Endothelial cell of umbilical vein (primary cell): Measurements from ENCODE around the gene LOXL4. TPM values are rescaled to one million over a fixed set of nuclear protein-coding genes. Genes with fewer than 3 reads are reported as not detected.

Experiments
- BruUV-seq: library from RNA; stranded (reverse); fragments of 400-500 nt; replicated peaks from 2 replicates; lab custom pipeline; 2021; lab: Mats Ljungman, UMichigan
- CTCF ChIA-PET: fragments of 300-600, 350-600 bp; sonication (Branson Sonifier 250); formaldehyde crosslinking; loops from one replicate; lab custom pipeline; 2021; ENCODE audit warnings: antibody characterized with exemption, inconsistent platforms; lab: Charles Lee
- POLR2A ChIA-PET: fragments of 300-600, 350-600 bp; sonication (Branson Sonifier 250); formaldehyde crosslinking; loops from one replicate; lab custom pipeline; 2021; ENCODE audit warnings: antibody characterized with exemption, inconsistent platforms; lab: Charles Lee
- DNase-seq: peaks from one replicate; pipeline ENCODE4 v3.0.0-alpha.2; 2011; ENCODE audit warnings: low read depth, low spot score
- FAIRE-seq: peaks from 2 replicates; lab custom pipeline; 2011; peaks lifted over from hg19 to GRCh38; lab: Jason Lieb, UNC
- H2AFZ ChIP-seq: 2 replicates; pipeline ENCODE4 v1.6.0; 2012; ENCODE audit warnings: low read depth, low read length, control low read depth, inconsistent platforms
- H3K27ac ChIP-seq: 2 replicates; pipeline ENCODE4 v1.5.1; 2011; ENCODE audit warnings: low read depth, mild to moderate bottlenecking, control low read depth, low read length, moderate library complexity; ENCODE audit not compliant: insufficient read depth
- H3K27me3 ChIP-seq, 2 experiments: 2 replicates each; pipeline versions ENCODE4 v1.6.0 to v1.6.1; 2011; ENCODE audit warnings: low read length in 2 of 2, mixed read lengths in 1 of 2; ENCODE audit not compliant: control insufficient read depth in 2 of 2, insufficient read depth in 2 of 2
- H3K36me3 ChIP-seq, 2 experiments: 2 replicates in 1 of 2; 3 replicates in 1 of 2; pipeline ENCODE4 v1.5.1; 2011; ENCODE audit warnings: low read length in 2 of 2, mild to moderate bottlenecking in 1 of 2, moderate library complexity in 1 of 2; ENCODE audit not compliant: control insufficient read depth in 2 of 2, insufficient read depth in 2 of 2; ENCODE audit errors: extremely low read depth in 1 of 2
- H3K4me1 ChIP-seq: 3 replicates; pipeline ENCODE4 v1.5.1; 2011; ENCODE audit warnings: mild to moderate bottlenecking, low read length; ENCODE audit not compliant: control insufficient read depth, insufficient read depth; ENCODE audit errors: extremely low read depth
- H3K4me2 ChIP-seq: 2 replicates; pipeline ENCODE4 v1.6.1; 2011; ENCODE audit warnings: low read length, control low read depth, mixed read lengths; ENCODE audit not compliant: insufficient read depth
- H3K4me3 ChIP-seq, 3 experiments: fragments of 200-600 bp in 1 of 3; sonication (generic), shearing (Covaris generic) in 1 of 3; replicated peaks in 1 of 3; 2 replicates each; pipeline ENCODE4 v1.5.1; 2011 to 2016; ENCODE audit warnings: control low read depth in 3 of 3, low read length in 3 of 3, mild to moderate bottlenecking in 2 of 3, inconsistent platforms in 1 of 3, low read depth in 1 of 3, moderate library complexity in 1 of 3; ENCODE audit not compliant: insufficient read depth in 1 of 3
- H3K79me2 ChIP-seq: 2 replicates; pipeline ENCODE4 v1.6.0; 2012; ENCODE audit warnings: low read length, inconsistent platforms; ENCODE audit not compliant: control insufficient read depth, insufficient read depth
- H3K9ac ChIP-seq: replicated peaks from 2 replicates; pipeline ENCODE3; 2011; ENCODE audit warnings: low read length, control low read depth; ENCODE audit not compliant: insufficient read depth; ENCODE audit errors: extremely low read depth
- H3K9me1 ChIP-seq: replicated peaks from 3 replicates; pipeline ENCODE4 v1.6.0; 2011; ENCODE audit warnings: mild to moderate bottlenecking, low read length; ENCODE audit not compliant: control insufficient read depth, insufficient read depth; ENCODE audit errors: extremely low read depth
- H3K9me3 ChIP-seq: replicated peaks from 2 replicates; pipeline ENCODE4 v1.5.1; 2012; ENCODE audit warnings: low read length, inconsistent platforms; ENCODE audit not compliant: control insufficient read depth, insufficient read depth
- H4K20me1 ChIP-seq: replicated peaks from 2 replicates; pipeline ENCODE3; 2011; ENCODE audit warnings: mild to moderate bottlenecking, low read length; ENCODE audit not compliant: control insufficient read depth, insufficient read depth; ENCODE audit errors: extremely low read depth
- EZH2 ChIP-seq: IDR thresholded peaks from 2 replicates; pipeline ENCODE4 v1.6.1; 2012; ENCODE audit warnings: borderline replicate concordance, low read depth, mild to moderate bottlenecking, moderate library complexity, low read length, inconsistent platforms; ENCODE audit not compliant: severe bottlenecking
- FOS ChIP-seq: IDR thresholded peaks from 2 replicates; pipeline ENCODE4 v1.6.1; 2011; ENCODE audit warnings: mild to moderate bottlenecking, low read length, moderate library complexity, borderline replicate concordance; ENCODE audit not compliant: insufficient read depth
- MAX ChIP-seq: IDR thresholded peaks from 2 replicates; pipeline ENCODE4 v1.6.1; 2011; ENCODE audit not compliant: insufficient read depth, insufficient read length
- MYC ChIP-seq: IDR thresholded peaks from one replicate; pipeline ENCODE4 v1.6.1; 2011; ENCODE audit warnings: mild to moderate bottlenecking, low read depth, low read length
- POLR2A ChIP-seq: IDR thresholded peaks from 2 replicates; pipeline ENCODE4 v1.6.1; 2012; ENCODE audit warnings: low read depth, mild to moderate bottlenecking, control low read depth, low read length
- POLR2AphosphoS5 ChIP-seq: IDR thresholded peaks from 2 replicates; pipeline ENCODE4 v1.6.1; 2012; ENCODE audit warnings: low read depth, mild to moderate bottlenecking, control low read depth, low read length, moderate library complexity; ENCODE audit not compliant: insufficient read depth
- dilution Hi-C: fragments of 300-500 bp; cut with MboI; formaldehyde crosslinking; loops from one replicate; pipeline ENCODE4 v1.15.0; 2019; ENCODE audit warnings: low sequenced_read_pairs; ENCODE audit not compliant: extremely low pct_ligation_motif_present
- intact Hi-C: fragments of 100-400 bp; cut with micrococcal nuclease; formaldehyde crosslinking; loops from one replicate; pipeline ENCODE4 v1.10.0; 2022
- polyA plus RNA-seq, 4 experiments: library from polyadenylated mRNA; depleted of rRNA in 3 of 4; stranded (reverse) in 3 of 4; unstranded in 1 of 4; fragments of >200 nt; gene quantifications; 2 replicates each; pipeline versions ENCODE4 v1.2.1 to v1.2.3, GENCODE V29; 2011 to 2012; ENCODE audit warnings: missing spikeins in 1 of 4
- total RNA-seq: library from RNA; stranded (reverse); gene quantifications from 2 replicates; pipeline ENCODE4 v1.2.3, GENCODE V29; 2021
- TF ChIP-seq, protein P1 (sequence below), 2 donors: IDR thresholded peaks; 1 replicate in 1 of 2; 2 replicates in 1 of 2; pipeline ENCODE4 v1.5.1; 2011; ENCODE audit warnings: low read length in 2 of 2, mild to moderate bottlenecking in 2 of 2, moderate library complexity in 2 of 2, control low read depth in 1 of 2, inconsistent platforms in 1 of 2, low read depth in 1 of 2; ENCODE audit not compliant: insufficient read depth in 1 of 2; ENCODE audit errors: extremely low read depth in 1 of 2

Gene LOXL4
- total and polyA plus RNA-seq, 2 donors (not counting 3 experiments of a cell fraction or from before 2014, with no cell fraction given): 1.4 to 1.9 TPM

DNA sequence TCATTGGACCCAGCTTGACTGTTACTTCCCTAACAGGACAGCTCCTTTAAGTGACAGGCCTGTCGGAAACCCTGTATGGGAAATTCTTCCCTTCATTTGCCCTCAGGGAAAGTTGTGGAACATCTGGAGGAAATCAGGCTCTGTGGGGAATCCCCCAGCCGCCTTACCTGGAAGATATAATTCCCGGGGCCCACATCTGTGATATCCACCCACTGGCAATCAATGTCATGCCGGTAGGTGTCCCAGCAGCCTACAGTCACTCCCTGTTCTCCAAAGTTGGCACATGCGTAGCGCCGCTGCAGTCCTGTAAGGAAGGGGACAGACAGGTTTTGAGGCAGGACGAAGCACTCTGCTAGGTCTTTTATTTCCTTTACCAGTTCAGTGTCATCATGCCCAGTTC is 16.6 kb downstream of the LOXL4 start:
- dilution Hi-C loops: no loop called here
- FAIRE-seq: no peak
- no peak overlapping the region for H3K9ac ChIP-seq
- BruUV-seq: no TSS peak
- H3K9me1 ChIP-seq: no peaks in the 10 kb centered on the region
- no peak overlapping the region for H3K4me3 ChIP-seq
- H4K20me1 ChIP-seq: no peaks in the 10 kb centered on the region
- CTCF ChIA-PET: interaction anchor here (2.2 kb wide), 1 partner anchor 58 kb away, joined by 5 read pairs; no protein-coding TSS in a partner anchor
- no peak overlapping the region for H3K4me2 ChIP-seq
- H3K79me2 ChIP-seq: no peaks in the 10 kb centered on the region
- intact Hi-C loops: no loop called here
- no peaks in the 10 kb centered on the region for H3K9me3 ChIP-seq
- no peaks in the 10 kb centered on the region for H3K4me1 ChIP-seq
- POLR2A ChIA-PET: no interaction called here
- TF ChIP-seq POLR2AphosphoS5 (no peak), EZH2 (no peak), POLR2A (no peak), MAX (no peak)
- TF ChIP-seq, protein P1, sequence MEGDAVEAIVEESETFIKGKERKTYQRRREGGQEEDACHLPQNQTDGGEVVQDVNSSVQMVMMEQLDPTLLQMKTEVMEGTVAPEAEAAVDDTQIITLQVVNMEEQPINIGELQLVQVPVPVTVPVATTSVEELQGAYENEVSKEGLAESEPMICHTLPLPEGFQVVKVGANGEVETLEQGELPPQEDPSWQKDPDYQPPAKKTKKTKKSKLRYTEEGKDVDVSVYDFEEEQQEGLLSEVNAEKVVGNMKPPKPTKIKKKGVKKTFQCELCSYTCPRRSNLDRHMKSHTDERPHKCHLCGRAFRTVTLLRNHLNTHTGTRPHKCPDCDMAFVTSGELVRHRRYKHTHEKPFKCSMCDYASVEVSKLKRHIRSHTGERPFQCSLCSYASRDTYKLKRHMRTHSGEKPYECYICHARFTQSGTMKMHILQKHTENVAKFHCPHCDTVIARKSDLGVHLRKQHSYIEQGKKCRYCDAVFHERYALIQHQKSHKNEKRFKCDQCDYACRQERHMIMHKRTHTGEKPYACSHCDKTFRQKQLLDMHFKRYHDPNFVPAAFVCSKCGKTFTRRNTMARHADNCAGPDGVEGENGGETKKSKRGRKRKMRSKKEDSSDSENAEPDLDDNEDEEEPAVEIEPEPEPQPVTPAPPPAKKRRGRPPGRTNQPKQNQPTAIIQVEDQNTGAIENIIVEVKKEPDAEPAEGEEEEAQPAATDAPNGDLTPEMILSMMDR (IDR thresholded peaks at IDR 0.05; ENCODE audit: extremely low read depth in 1 of 2, insufficient read depth in 1 of 2, low read depth in 1 of 2, low read length in 2 of 2): no peak
- H2AFZ ChIP-seq: no peak overlapping the region
- no peak for DNase-seq
- H3K27ac ChIP-seq: no peak overlapping the region
- peaks cover 0 to 2% of the 10 kb centered on the region in 2 experiments for H3K36me3 ChIP-seq
- H3K27me3 ChIP-seq: no peaks in the 10 kb centered on the region

DNA sequence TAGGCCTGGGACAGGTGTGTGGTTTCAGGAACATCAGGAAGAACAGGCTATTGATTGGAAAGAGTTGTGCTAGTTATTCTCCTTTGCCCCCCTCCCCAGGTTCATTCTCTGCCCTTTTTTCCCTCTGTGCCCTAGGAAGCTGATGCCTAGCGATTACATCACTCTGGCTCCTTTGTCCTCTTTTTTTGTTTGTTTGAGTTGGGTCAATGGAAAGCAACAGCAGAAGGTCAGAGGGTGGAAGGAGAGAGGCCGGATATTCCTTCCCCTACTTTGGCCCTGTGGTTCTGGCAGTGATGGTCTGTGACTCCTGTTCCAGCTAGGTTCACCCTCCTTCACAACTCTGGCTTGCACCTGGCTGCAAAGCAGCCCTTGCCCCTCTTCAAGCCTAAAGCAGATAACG is 18.9 kb downstream of the LOXL4 start:
- dilution Hi-C loops (no loop called here), intact Hi-C loops (no loop called here)
- H3K36me3 ChIP-seq: peaks cover 2 to 4% of the 10 kb centered on the region in 2 experiments
- no peak overlapping the region for H3K4me2 ChIP-seq
- DNase-seq (no peak), FAIRE-seq (no peak)
- CTCF ChIA-PET: interaction anchor here (1.2 kb wide), 1 partner anchor 14 kb away, joined by 3 read pairs; no protein-coding TSS in a partner anchor
- TF ChIP-seq MAX (no peak), MYC (no peak), FOS (no peak), EZH2 (no peak)
- no peak overlapping the region for H3K4me3 ChIP-seq
- no peak overlapping the region for H3K27ac ChIP-seq
- H3K9ac ChIP-seq: no peak overlapping the region
- H4K20me1 ChIP-seq: no peaks in the 10 kb centered on the region
- no TSS peak for BruUV-seq
- H2AFZ ChIP-seq: no peak overlapping the region
- H3K9me1 ChIP-seq: no peaks in the 10 kb centered on the region
- H3K79me2 ChIP-seq: no peaks in the 10 kb centered on the region
- POLR2A ChIA-PET: no interaction called here
- H3K4me1 ChIP-seq: no peaks in the 10 kb centered on the region
- H3K27me3 ChIP-seq: no peaks in the 10 kb centered on the region
- no peaks in the 10 kb centered on the region for H3K9me3 ChIP-seq
